OCI-LY3 (cell line): ENCODE measurements around the gene PRPF6.

Source experiments
- H2AFZ ChIP-seq: fragments of 200-600, 300-600 bp; shearing (Covaris generic); 2 replicates; pipeline ENCODE4 v1.6.0; 2014; ENCODE audit warnings: antibody characterized with exemption, low read depth, low read length
- H3K27ac ChIP-seq: fragments of 200-600, 300-600 bp; sonication (generic); 2 replicates; pipeline ENCODE4 v1.5.1; 2014; ENCODE audit warnings: mild to moderate bottlenecking, low read length, moderate library complexity, mixed read lengths
- H3K27me3 ChIP-seq: fragments of 200-600, 300-600 bp; sonication (generic); 2 replicates; pipeline ENCODE4 v1.6.1; 2014; ENCODE audit warnings: low read depth, low read length, mixed read lengths
- H3K36me3 ChIP-seq: fragments of 200-600, 300-600 bp; sonication (generic); replicated peaks from 2 replicates; pipeline ENCODE3; 2014; ENCODE audit warnings: low read depth, low read length, mixed read lengths
- H3K4me1 ChIP-seq: fragments of 300-600, 200-600 bp; sonication (generic); 2 replicates; pipeline ENCODE4 v1.6.1; 2014; ENCODE audit warnings: low read length, mixed read lengths
- H3K4me2 ChIP-seq: fragments of 200-600, 300-600 bp; sonication (generic); 2 replicates; pipeline ENCODE4 v1.6.1; 2014; ENCODE audit warnings: low read length, mixed read lengths
- H3K4me3 ChIP-seq: fragments of 300-600, 200-600 bp; sonication (generic); 2 replicates; pipeline ENCODE4 v1.5.1; 2014; ENCODE audit warnings: antibody characterized with exemption, mild to moderate bottlenecking, low read length, moderate library complexity
- H3K79me2 ChIP-seq: fragments of 300-600, 200-600 bp; shearing (Covaris generic); 2 replicates; pipeline ENCODE4 v1.6.1; 2014; ENCODE audit warnings: mild to moderate bottlenecking, low read length, mixed read lengths
- H3K9ac ChIP-seq: fragments of 300-600, 200-600 bp; shearing (Covaris generic); 2 replicates; pipeline ENCODE4 v1.6.0; 2014; ENCODE audit warnings: mild to moderate bottlenecking, low read length, moderate library complexity
- H3K9me3 ChIP-seq: fragments of 200-600, 300-600 bp; shearing (Covaris generic); 2 replicates; pipeline ENCODE4 v1.6.1; 2014; ENCODE audit warnings: low read length, mixed read lengths; ENCODE audit not compliant: insufficient read depth
- H4K20me1 ChIP-seq: fragments of 200-600, 300-600 bp; sonication (generic); 2 replicates; pipeline ENCODE4 v1.6.1; 2016; ENCODE audit warnings: low read length, mixed read lengths; ENCODE audit not compliant: insufficient read depth
- EZH2phosphoT487 ChIP-seq: fragments of 200-600 bp; shearing (Covaris generic); IDR thresholded peaks from 2 replicates; pipeline ENCODE4 v1.6.1; 2018; ENCODE audit warnings: antibody characterized with exemption, mixed run types, low read depth
- TF ChIP-seq, protein P1 (sequence below): fragments of 200-600, 300-600 bp; sonication (generic); IDR thresholded peaks from 2 replicates; pipeline ENCODE4 v1.5.1; 2014; ENCODE audit warnings: antibody characterized with exemption, low read length, low read depth

PRPF6 gene

DNA sequence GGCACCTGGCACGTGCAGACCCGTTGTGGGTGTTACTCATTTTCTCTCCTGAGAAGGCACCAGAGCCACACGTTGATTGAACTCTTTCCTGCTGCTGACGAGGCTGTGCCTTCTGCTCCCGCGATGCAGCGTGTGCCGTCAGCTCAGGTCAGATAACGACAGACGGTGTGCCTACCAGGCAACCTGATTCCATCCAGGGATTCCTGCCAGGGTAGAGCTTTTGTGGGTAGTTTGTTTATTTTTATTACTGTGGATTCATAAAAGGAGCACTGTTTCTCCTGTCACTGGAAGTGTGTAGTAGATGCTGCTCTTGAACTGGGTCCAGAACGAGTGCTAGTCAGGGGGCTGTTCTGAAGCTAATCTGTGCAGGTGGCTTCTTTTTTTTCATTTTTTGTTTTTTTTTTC lies 20.7 kb downstream of the PRPF6 start:
- H3K79me2 ChIP-seq, result no peaks in the 10 kb centered on the region
- H3K4me1 ChIP-seq, result no peaks in the 10 kb centered on the region
- no peak overlapping the region for H2AFZ ChIP-seq
- H3K27me3 ChIP-seq, result no peaks in the 10 kb centered on the region
- no peak overlapping the region for H3K4me3 ChIP-seq
- no peak overlapping the region for H3K27ac ChIP-seq
- TF ChIP-seq, protein P1, sequence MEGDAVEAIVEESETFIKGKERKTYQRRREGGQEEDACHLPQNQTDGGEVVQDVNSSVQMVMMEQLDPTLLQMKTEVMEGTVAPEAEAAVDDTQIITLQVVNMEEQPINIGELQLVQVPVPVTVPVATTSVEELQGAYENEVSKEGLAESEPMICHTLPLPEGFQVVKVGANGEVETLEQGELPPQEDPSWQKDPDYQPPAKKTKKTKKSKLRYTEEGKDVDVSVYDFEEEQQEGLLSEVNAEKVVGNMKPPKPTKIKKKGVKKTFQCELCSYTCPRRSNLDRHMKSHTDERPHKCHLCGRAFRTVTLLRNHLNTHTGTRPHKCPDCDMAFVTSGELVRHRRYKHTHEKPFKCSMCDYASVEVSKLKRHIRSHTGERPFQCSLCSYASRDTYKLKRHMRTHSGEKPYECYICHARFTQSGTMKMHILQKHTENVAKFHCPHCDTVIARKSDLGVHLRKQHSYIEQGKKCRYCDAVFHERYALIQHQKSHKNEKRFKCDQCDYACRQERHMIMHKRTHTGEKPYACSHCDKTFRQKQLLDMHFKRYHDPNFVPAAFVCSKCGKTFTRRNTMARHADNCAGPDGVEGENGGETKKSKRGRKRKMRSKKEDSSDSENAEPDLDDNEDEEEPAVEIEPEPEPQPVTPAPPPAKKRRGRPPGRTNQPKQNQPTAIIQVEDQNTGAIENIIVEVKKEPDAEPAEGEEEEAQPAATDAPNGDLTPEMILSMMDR, result no peak
- TF ChIP-seq EZH2phosphoT487, result no peak
- H3K36me3 ChIP-seq, result peaks cover 46% of the 10 kb centered on the region
- H4K20me1 ChIP-seq, result 0 out of 2 replicates have a peak, but pooled peaks cover 4% of the 10 kb centered on the region
- H3K9me3 ChIP-seq, result no peaks in the 10 kb centered on the region
- no peak overlapping the region for H3K4me2 ChIP-seq
- no peak overlapping the region for H3K9ac ChIP-seq

- Histone ChIP-seq H2AFZ (no peak overlapping the region), H3K4me2 (no peak overlapping the region), H3K36me3 (peaks cover 44% of the 10 kb centered on the region)
Measured at GRCh38 chr20:64003960-64004725, 23.2 kb downstream of the PRPF6 start.

GRCh38 chr20:64005394-64005793 lies 24.5 kb downstream of the PRPF6 start:
- H3K36me3 ChIP-seq, result peaks cover 46% of the 10 kb centered on the region
- no peak overlapping the region for H2AFZ ChIP-seq
- TF ChIP-seq EZH2phosphoT487, result no peak
- H3K4me1 ChIP-seq, result peaks cover 1% of the 10 kb centered on the region; the same call in 1 of the 2 replicates
- H4K20me1 ChIP-seq, result peaks cover 12% of the 10 kb centered on the region; the same call in 1 of the 2 replicates
- H3K9me3 ChIP-seq, result no peaks in the 10 kb centered on the region
- H3K27me3 ChIP-seq, result no peaks in the 10 kb centered on the region
- no peak overlapping the region for H3K4me2 ChIP-seq
- H3K79me2 ChIP-seq, result peaks cover 5% of the 10 kb centered on the region; the same call in 1 of the 2 replicates
- H3K27ac ChIP-seq, result no peak overlapping the region
- H3K9ac ChIP-seq, result no peak overlapping the region
- H3K4me3 ChIP-seq, result no peak overlapping the region

More at GRCh38 chr20:64003960-64004725, 23.2 kb downstream of the PRPF6 start:
- Histone ChIP-seq H3K4me1 (no peaks in the 10 kb centered on the region), H3K27me3 (no peaks in the 10 kb centered on the region), H3K9me3 (no peaks in the 10 kb centered on the region), H3K9ac (no peak overlapping the region), H4K20me1 (0 out of 2 replicates have a peak, but pooled peaks cover 4% of the 10 kb centered on the region), H3K4me3 (no peak overlapping the region), H3K27ac (no peak overlapping the region), H3K79me2 (peaks cover 5% of the 10 kb centered on the region; the same call in 1 of the 2 replicates)
- TF ChIP-seq, protein P1, result no peak
- no peak for TF ChIP-seq EZH2phosphoT487

GRCh38 chr20:64006490-64006889 lies 25.6 kb downstream of the PRPF6 start:
- no peak overlapping the region for H3K4me2 ChIP-seq

More at GRCh38 chr20:64006490-64006889, 25.6 kb downstream of the PRPF6 start:
- TF ChIP-seq, protein P1, result no peak
- TF ChIP-seq EZH2phosphoT487, result no peak
- Histone ChIP-seq H4K20me1 (peaks cover 12% of the 10 kb centered on the region; the same call in 1 of the 2 replicates), H2AFZ (no peak overlapping the region), H3K27ac (no peak overlapping the region), H3K79me2 (peaks cover 5% of the 10 kb centered on the region; the same call in 1 of the 2 replicates), H3K4me3 (no peak overlapping the region), H3K36me3 (peaks cover 51% of the 10 kb centered on the region), H3K4me1 (peaks cover 6% of the 10 kb centered on the region), H3K9ac (no peak overlapping the region), H3K27me3 (no peaks in the 10 kb centered on the region), H3K9me3 (no peaks in the 10 kb centered on the region)
